ENCODE results near the gene MDP1. TPM values are rescaled to one million over a fixed set of nuclear protein-coding genes. Genes with fewer than 3 reads are reported as not detected.

Gene MDP1
- total RNA-seq (10 to 100 TPM in 3 of 5 donors, 1 to 10 TPM in 1, not detected in 1; 9.3 to 16.1 (median 14.2) TPM), polyA plus RNA-seq (10 to 100 TPM; 25.6 to 26.9 (median 26.2) TPM)
- long read RNA-seq, donor 1, partial matches to known transcripts = 0 of 3 reads
- long read RNA-seq, donor 1, other reads (novel, unspliced or antisense) = 0 of 3 reads
- long read RNA-seq, donor 2, partial matches to known transcripts = 0 of 5 reads
- long read RNA-seq, donor 2, other reads (novel, unspliced or antisense) = 0 of 5 reads
- long read RNA-seq, donor 3, partial matches to known transcripts = 0 of 4 reads
- long read RNA-seq, donor 3, other reads (novel, unspliced or antisense) = 0 of 4 reads
- long read RNA-seq, donor 4, partial matches to known transcripts = 0 of 3 reads
- long read RNA-seq, donor 4, other reads (novel, unspliced or antisense) = 0 of 3 reads
- long read RNA-seq, donor 5, transcript MDP1-201 (6 exons, 730 nt) = major isoform, 7 of 11 reads
- long read RNA-seq, donor 5, partial matches to known transcripts = 0 of 11 reads
- long read RNA-seq, donor 5, other reads (novel, unspliced or antisense) = 0 of 11 reads
- long read RNA-seq, donor 6, transcript MDP1-201 (6 exons, 730 nt) = major isoform, 15 of 19 reads
- long read RNA-seq, donor 6, partial matches to known transcripts = 0 of 19 reads
- long read RNA-seq, donor 6, other reads (novel, unspliced or antisense) = 0 of 19 reads
- long read RNA-seq, donor 7, transcript MDP1-201 (6 exons, 730 nt) = major isoform, 10 of 16 reads
- long read RNA-seq, donor 7, partial matches to known transcripts = 0 of 16 reads
- long read RNA-seq, donor 7, other reads (novel, unspliced or antisense) = 0 of 16 reads
- long read RNA-seq, donor 8, transcript MDP1-201 (6 exons, 730 nt) = major isoform, 7 of 8 reads
- long read RNA-seq, donor 8, partial matches to known transcripts = 0 of 8 reads
- long read RNA-seq, donor 8, other reads (novel, unspliced or antisense) = 0 of 8 reads
- long read RNA-seq, donor 9, transcript MDP1-201 (6 exons, 730 nt) = major isoform, 6 of 8 reads
- long read RNA-seq, donor 9, partial matches to known transcripts = 0 of 8 reads
- long read RNA-seq, donor 9, other reads (novel, unspliced or antisense) = 0 of 8 reads
- long read RNA-seq, donor 10, transcript MDP1-201 (6 exons, 730 nt) = major isoform, 5 of 6 reads
- long read RNA-seq, donor 10, partial matches to known transcripts = 0 of 6 reads
- long read RNA-seq, donor 10, other reads (novel, unspliced or antisense) = 0 of 6 reads

- peak; percentile 92 to 97 (median 96) for TF ChIP-seq POLR2AphosphoS5 (IDR thresholded peaks at IDR 0.05)
- peak in 1 of 4 donors; percentile 42 for TF ChIP-seq POLR2A (IDR thresholded peaks at IDR 0.05)
- peak in 5 of 7 experiments; percentile 26 to 60 (median 56) for TF ChIP-seq CTCF (IDR thresholded peaks at IDR 0.05)
- TF ChIP-seq EP300 (IDR thresholded peaks at IDR 0.05) = no peak
- intact Hi-C loops (cut with DNase I; ENCODE audit: low total_unique reads) = no loop called here
- peak; percentile 86 to 96 for DNase-seq
- Histone ChIP-seq H3K9me3 (no peaks in the 10 kb centered on the region), H3K4me1 (peaks cover 9 to 49% (median 39%) of the 10 kb centered on the region in 4 donors), H3K27me3 (no peaks in the 10 kb centered on the region), H3K27ac (peak within 1 kb of the TSS; percentile 92 to 98 (median 94)), H3K4me3 (peak within 1 kb of the TSS; percentile 64 to 85 (median 71)), H3K36me3 (peaks cover 7 to 27% (median 21%) of the 10 kb centered on the region in 4 donors)
- 0 to 1% (median 0%) methylated on average over 28 to 40 of the region's 40 CpGs for WGBS, 5 donors
Observed at GRCh38 chr14:24215495-24216344, at the start of gene MDP1. MDP1 (minus strand) TSS chr14:24216066; CDS start chr14:24215955, 111 bp downstream.

- H3K27me3 ChIP-seq = no peaks in the 10 kb centered on the region
- H3K4me1 ChIP-seq = peaks cover 0 to 5% (median 2%) of the 10 kb centered on the region in 4 donors
- H3K27ac ChIP-seq = no peak overlapping the region
- H3K4me3 ChIP-seq = no peak overlapping the region
- intact Hi-C loops (cut with DNase I; ENCODE audit: low total_unique reads) = no loop called here
- peaks cover 30 to 70% (median 48%) of the 10 kb centered on the region in 4 donors for H3K36me3 ChIP-seq
- DNase-seq = peak in 1 of 2 donors; percentile 59
- no peak for TF ChIP-seq POLR2A (IDR thresholded peaks at IDR 0.05)
- TF ChIP-seq POLR2AphosphoS5 (IDR thresholded peaks at IDR 0.05) = no peak
- TF ChIP-seq EP300 (IDR thresholded peaks at IDR 0.05) = no peak
- H3K9me3 ChIP-seq = no peaks in the 10 kb centered on the region
- 69 to 79% (median 77%) methylated on average over 6 of the region's 6 CpGs for WGBS, 5 donors
Observed at GRCh38 chr14:24264298-24264697, 48.4 kb upstream of the MDP1 start.

- no peak for TF ChIP-seq POLR2AphosphoS5 (IDR thresholded peaks at IDR 0.05)
- TF ChIP-seq CTCF (IDR thresholded peaks at IDR 0.05) = no peak
- no peak for TF ChIP-seq POLR2A (IDR thresholded peaks at IDR 0.05)
- TF ChIP-seq EP300 (IDR thresholded peaks at IDR 0.05) = no peak
- Histone ChIP-seq H3K27ac (no peak overlapping the region), H3K4me3 (no peak overlapping the region), H3K4me1 (peaks cover 0 to 9% (median 6%) of the 10 kb centered on the region in 4 donors), H3K27me3 (no peaks in the 10 kb centered on the region), H3K36me3 (peaks cover 28 to 66% (median 44%) of the 10 kb centered on the region in 4 donors), H3K9me3 (no peaks in the 10 kb centered on the region)
- no peak for DNase-seq
- intact Hi-C loops (cut with DNase I; ENCODE audit: low total_unique reads) = no loop called here
- 63 to 83% (median 71%) methylated on average over 6 of the region's 6 CpGs for WGBS, 5 donors
Observed at GRCh38 chr14:24263848-24264247, 48.0 kb upstream of the MDP1 start.
